Panc1 (cell line): ENCODE results near the gene CAPSL. TPM values are rescaled to one million over a fixed set of nuclear protein-coding genes. Genes with fewer than 3 reads are reported as not detected.

Experiments used
- ATAC-seq: fragments of 200-7000 bp; cut with Tn5 transposase; 2 replicates; pipeline ENCODE4 v1.9.1; 2020; ENCODE audit warnings: mild to moderate bottlenecking, moderate library complexity
- BruUV-seq: library from RNA; stranded (reverse); fragments of 400-500 nt; replicated peaks from 2 replicates; lab custom pipeline; 2021; lab: Mats Ljungman, UMichigan
- CTCF ChIA-PET: fragments of 300-600 bp; sonication (Branson Sonifier 250); formaldehyde crosslinking; loops from one replicate; lab custom pipeline; 2022; ENCODE audit warnings: antibody characterized with exemption; lab: Charles Lee
- POLR2A ChIA-PET: fragments of 300-600 bp; sonication (Branson Sonifier 250); formaldehyde crosslinking; loops from one replicate; lab custom pipeline; 2022; ENCODE audit warnings: antibody characterized with exemption; lab: Charles Lee
- DNase-seq: peaks from one replicate; pipeline ENCODE4 v3.0.0-alpha.2; 2010; ENCODE audit warnings: low read depth, low spot score
- H3K27ac ChIP-seq: 2 replicates; pipeline ENCODE4 v1.5.1; 2011; ENCODE audit warnings: mild to moderate bottlenecking, low read length, inconsistent platforms
- H3K27me3 ChIP-seq: fragments of 200-500 bp; sonication (Bioruptor generic); 2 replicates; pipeline ENCODE4 v1.6.0; 2014; ENCODE audit warnings: low read length, inconsistent platforms; ENCODE audit not compliant: control insufficient read depth, insufficient read depth
- H3K36me3 ChIP-seq: fragments of 200-500 bp; sonication (Bioruptor generic); 2 replicates; pipeline ENCODE4 v1.5.1; 2014; ENCODE audit warnings: inconsistent platforms, mild to moderate bottlenecking, low read length, moderate library complexity; ENCODE audit not compliant: control insufficient read depth, insufficient read depth
- H3K4me1 ChIP-seq: 2 replicates; pipeline ENCODE4 v1.5.1; 2011; ENCODE audit warnings: inconsistent platforms, mild to moderate bottlenecking, low read length, moderate library complexity; ENCODE audit not compliant: control insufficient read depth, insufficient read depth
- H3K4me3 ChIP-seq, 2 experiments: 2 replicates each; pipeline ENCODE4 v1.5.1; 2011 to 2012; ENCODE audit warnings: low read depth in 2 of 2, low read length in 2 of 2, mild to moderate bottlenecking in 2 of 2, inconsistent platforms in 1 of 2, moderate library complexity in 1 of 2
- H3K9me3 ChIP-seq: fragments of 200-500 bp; sonication (Bioruptor generic); 2 replicates; pipeline ENCODE4 v1.5.1; 2014; ENCODE audit warnings: low read depth, mild to moderate bottlenecking, inconsistent platforms, low read length, moderate library complexity; ENCODE audit not compliant: control insufficient read depth, insufficient read depth
- CTCF ChIP-seq: fragments of 450-650 bp; IDR thresholded peaks from 2 replicates; pipeline ENCODE4 v1.5.1; 2017; ENCODE audit warnings: mild to moderate bottlenecking
- POLR2AphosphoS5 ChIP-seq: IDR thresholded peaks from 2 replicates; pipeline ENCODE4 v1.6.1; 2012; ENCODE audit warnings: mild to moderate bottlenecking, low read depth, low read length, moderate library complexity
- REST ChIP-seq, 2 experiments: IDR thresholded peaks; 2 replicates each; pipeline ENCODE4 v1.6.1; 2011 to 2012; ENCODE audit warnings: low read depth in 2 of 2, control low read depth in 1 of 2, low read length in 1 of 2, mild to moderate bottlenecking in 1 of 2, moderate library complexity in 1 of 2; ENCODE audit not compliant: insufficient read depth in 1 of 2
- SIN3A ChIP-seq: IDR thresholded peaks from 2 replicates; pipeline ENCODE4 v1.6.1; 2012; ENCODE audit warnings: low read depth, mild to moderate bottlenecking, low read length, moderate library complexity, borderline replicate concordance; ENCODE audit not compliant: insufficient read depth
- TCF7L2 ChIP-seq: IDR thresholded peaks from 2 replicates; pipeline ENCODE4 v1.6.1; 2011; ENCODE audit warnings: mild to moderate bottlenecking, low read depth, low read length, inconsistent platforms
- in situ Hi-C: cut with HindIII; loops from 2 replicates; pipeline ENCODE4 v1.10.0; 2016; ENCODE audit warnings: low sequenced_read_pairs, low pct_unique_long_range_greater_than_20kb
- intact Hi-C: fragments of 100-400 bp; cut with micrococcal nuclease; formaldehyde crosslinking; loops from one replicate; pipeline ENCODE4 v1.10.0; 2022; ENCODE audit not compliant: unreplicated experiment
- total RNA-seq: library from RNA; stranded (reverse); gene quantifications from one replicate; pipeline ENCODE4 v1.2.1, GENCODE V29; 2021; ENCODE audit not compliant: unreplicated experiment

CAPSL gene
- total RNA-seq, 1 experiment from 2014 or later: not detected

GRCh38 chr5:35876922-35877321, 61.5 kb downstream of the CAPSL start:
- TF ChIP-seq CTCF (no peak), TCF7L2 (no peak), REST (IDR thresholded peaks at IDR 0.05; ENCODE audit: insufficient read depth in 1 of 2, low read depth in 2 of 2, low read length in 1 of 2) (no peak), POLR2AphosphoS5 (no peak), SIN3A (no peak)
- no peaks in the 10 kb centered on the region for H3K9me3 ChIP-seq
- ChIA-PET POLR2A (no interaction called here), CTCF (no interaction called here)
- H3K4me3 ChIP-seq: no peak overlapping the region
- in situ Hi-C loops (no loop called here), intact Hi-C loops (no loop called here)
- H3K27me3 ChIP-seq: no peaks in the 10 kb centered on the region
- ATAC-seq (no peak), DNase-seq (no peak)
- no peaks in the 10 kb centered on the region for H3K36me3 ChIP-seq
- no peak overlapping the region for H3K27ac ChIP-seq
- no peaks in the 10 kb centered on the region for H3K4me1 ChIP-seq
- BruUV-seq: no TSS peak

GRCh38 chr5:35876454-35876853, 62.0 kb downstream of the CAPSL start:
- Histone ChIP-seq H3K36me3 (no peaks in the 10 kb centered on the region), H3K27ac (no peak overlapping the region), H3K9me3 (no peaks in the 10 kb centered on the region), H3K4me3 (no peak overlapping the region), H3K27me3 (no peaks in the 10 kb centered on the region), H3K4me1 (no peaks in the 10 kb centered on the region)
- TF ChIP-seq REST (IDR thresholded peaks at IDR 0.05; ENCODE audit: insufficient read depth in 1 of 2, low read depth in 2 of 2, low read length in 1 of 2): no peak
- TF ChIP-seq TCF7L2: no peak
- TF ChIP-seq CTCF: no peak
- TF ChIP-seq SIN3A: no peak
- ATAC-seq (no peak), DNase-seq (no peak)
- no TSS peak for BruUV-seq
- in situ Hi-C loops: no loop called here
- intact Hi-C loops: no loop called here
- CTCF ChIA-PET: no interaction called here
- POLR2A ChIA-PET: no interaction called here
